ENCODE results near the gene CCDC8. TPM values are rescaled to one million over a fixed set of nuclear protein-coding genes. Genes with fewer than 3 reads are reported as not detected.
"Not testable (repeated sequence)": the region's sequence is repeated elsewhere in the genome, so short reads cannot be mapped to it uniquely, and the experiment has no call there.

Gene CCDC8
- total RNA-seq, 3 donors from 2014 or later = 0.75 to 3.4 (median 1.7) TPM

GRCh38 chr19:46435009-46435408, 21.6 kb upstream of the CCDC8 start:
- Histone ChIP-seq H3K4me1 (ENCODE audit: low read depth) (no peaks in the 10 kb centered on the region), H3K36me3 (ENCODE audit: low read depth) (no peaks in the 10 kb centered on the region), H3K4me3 (no peak overlapping the region), H3K9me3 (no peaks in the 10 kb centered on the region)
- DNase-seq = no peak
- ATAC-seq = no peak
- no peak for TF ChIP-seq CTCF (IDR thresholded peaks at IDR 0.05)
- intact Hi-C loops (cut with DNase I, micrococcal nuclease) = no loop called here

GRCh38 chr19:46433470-46433869, 20.1 kb upstream of the CCDC8 start:
- intact Hi-C loops (cut with DNase I, micrococcal nuclease); H3K9me3 ChIP-seq; DNase-seq; H3K4me1 ChIP-seq (ENCODE audit: low read depth); H3K36me3 ChIP-seq (ENCODE audit: low read depth); ATAC-seq; H3K4me3 ChIP-seq: not testable (repeated sequence)

GRCh38 chr19:46431824-46432223, 18.5 kb upstream of the CCDC8 start:
- intact Hi-C loops (cut with DNase I, micrococcal nuclease) = no loop called here
- ATAC-seq = no peak
- no peaks in the 10 kb centered on the region for H3K9me3 ChIP-seq
- no peak for TF ChIP-seq CTCF (IDR thresholded peaks at IDR 0.05)
- H3K4me3 ChIP-seq = no peak overlapping the region
- H3K4me1 ChIP-seq (ENCODE audit: low read depth) = peaks cover 3% of the 10 kb centered on the region
- no peaks in the 10 kb centered on the region for H3K36me3 ChIP-seq (ENCODE audit: low read depth)
- DNase-seq = no peak

- no peak for TF ChIP-seq CTCF (IDR thresholded peaks at IDR 0.05)
- no peaks in the 10 kb centered on the region for H3K9me3 ChIP-seq
- ATAC-seq = no peak
- H3K4me1 ChIP-seq (ENCODE audit: low read depth) = peaks cover 3% of the 10 kb centered on the region
- no peak for DNase-seq
- H3K36me3 ChIP-seq (ENCODE audit: low read depth) = no peaks in the 10 kb centered on the region
- no peak overlapping the region for H3K4me3 ChIP-seq
- intact Hi-C loops (cut with DNase I, micrococcal nuclease) = no loop called here
These were observed 16.6 kb upstream of the CCDC8 start for GRCh38 chr19:46429999-46430398.

- Histone ChIP-seq H3K36me3 (ENCODE audit: low read depth) (no peaks in the 10 kb centered on the region), H3K4me3 (no peak within 1 kb of the TSS), H3K9me3 (no peaks in the 10 kb centered on the region), H3K4me1 (ENCODE audit: low read depth) (peaks cover 3% of the 10 kb centered on the region)
- ATAC-seq = peak; percentile 72
- TF ChIP-seq CTCF (IDR thresholded peaks at IDR 0.05) = no peak
- intact Hi-C loops (cut with DNase I, micrococcal nuclease) = no loop called here
- peak; percentile 40 to 81 (median 58) for DNase-seq
These were observed 15.1 kb upstream of the CCDC8 start, which contains the start of gene PNMA8C for GRCh38 chr19:46428239-46429135. Gene PNMA8C, minus strand, starts transcription at chr19:46428936. Its CDS starts 577 bp downstream, at chr19:46428359.

- Histone ChIP-seq H3K4me3 (no peak overlapping the region), H3K4me1 (ENCODE audit: low read depth) (peaks cover 3% of the 10 kb centered on the region), H3K36me3 (ENCODE audit: low read depth) (no peaks in the 10 kb centered on the region), H3K9me3 (no peaks in the 10 kb centered on the region)
- no peak for ATAC-seq
- no peak for TF ChIP-seq CTCF (IDR thresholded peaks at IDR 0.05)
- intact Hi-C loops (cut with DNase I, micrococcal nuclease) = no loop called here
- no peak for DNase-seq
These were observed 14.2 kb upstream of the CCDC8 start for GRCh38 chr19:46427518-46428045.
